Stimulated activated CD8-positive, alpha-beta memory T cell treated with anti-CD3 and anti-CD28 coated beads, Interleukin-7, amount 100 ng/mL, for 1 hour (primary cell): Measurements from ENCODE around the gene LIN52.

Experiments used
- DNase-seq, 2 donors: peaks; one replicate each; pipeline ENCODE4 v3.0.0-alpha.2; 2020; ENCODE audit warnings: low read depth in 2 of 2

Gene LIN52

GRCh38 chr14:74084277-74085046, at the start of gene LIN52, which contains the start of gene ALDH6A1:
LIN52 (plus strand) TSS chr14:74084956; CDS start chr14:74084975, 19 bp downstream.
ALDH6A1 (minus strand) TSS chr14:74084453; CDS start chr14:74084394, 59 bp downstream.
- DNase-seq = peak; percentile 100

- no peak for DNase-seq
These were observed 49.2 kb upstream of the LIN52 start for GRCh38 chr14:74035556-74035955.

- DNase-seq = no peak
These were observed 46.5 kb upstream of the LIN52 start for GRCh38 chr14:74038020-74038859.

GRCh38 chr14:74042296-74042695, 42.5 kb upstream of the LIN52 start:
- no peak for DNase-seq

GRCh38 chr14:74045522-74045921, 39.2 kb upstream of the LIN52 start:
- no peak for DNase-seq

- no peak for DNase-seq
These were observed 36.5 kb upstream of the LIN52 start for GRCh38 chr14:74048281-74048680.

GRCh38 chr14:74049876-74050495, 34.8 kb upstream of the LIN52 start:
- DNase-seq = no peak

GRCh38 chr14:74062809-74063150, 22.0 kb upstream of the LIN52 start:
- DNase-seq = no peak

- no peak for DNase-seq
These were observed 20.3 kb upstream of the LIN52 start for GRCh38 chr14:74064426-74064825.

GRCh38 chr14:74064883-74065282, 19.9 kb upstream of the LIN52 start:
- DNase-seq = no peak

- no peak for DNase-seq
These were observed 18.8 kb upstream of the LIN52 start for GRCh38 chr14:74065746-74066575.

- no peak for DNase-seq
These were observed 7.4 kb upstream of the LIN52 start for GRCh38 chr14:74077401-74077800.

- DNase-seq = no peak
These were observed 3.8 kb upstream of the LIN52 start for GRCh38 chr14:74080820-74081460.

- DNase-seq = no peak
These were observed 3.3 kb upstream of the LIN52 start for GRCh38 chr14:74081491-74081890.

GRCh38 chr14:74083161-74083560, 1.6 kb upstream of the LIN52 start:
- no peak for DNase-seq

- DNase-seq = no peak
These were observed 926 bp upstream of the LIN52 start for GRCh38 chr14:74083784-74084276.

GRCh38 chr14:74085047-74085637, 386 bp downstream of the LIN52 start:
- DNase-seq = no peak

- no peak for DNase-seq
These were observed 1.1 kb downstream of the LIN52 start for GRCh38 chr14:74085828-74086227.

- DNase-seq = no peak
These were observed 4.7 kb downstream of the LIN52 start for GRCh38 chr14:74089251-74090020.

GRCh38 chr14:74105381-74105780, 20.6 kb downstream of the LIN52 start:
- no peak for DNase-seq
